ENCODE data around the gene PPP6C. TPM values are rescaled to one million over a fixed set of nuclear protein-coding genes. Genes with fewer than 3 reads are reported as not detected.
A peak's percentile ranks its signal among the peaks of the same experiment; 100 is the strongest.

Gene PPP6C
- total and polyA plus RNA-seq, 2 donors (not counting 1 experiment from before 2014, with no cell fraction given) = 12.1 to 38.6 TPM

DNA sequence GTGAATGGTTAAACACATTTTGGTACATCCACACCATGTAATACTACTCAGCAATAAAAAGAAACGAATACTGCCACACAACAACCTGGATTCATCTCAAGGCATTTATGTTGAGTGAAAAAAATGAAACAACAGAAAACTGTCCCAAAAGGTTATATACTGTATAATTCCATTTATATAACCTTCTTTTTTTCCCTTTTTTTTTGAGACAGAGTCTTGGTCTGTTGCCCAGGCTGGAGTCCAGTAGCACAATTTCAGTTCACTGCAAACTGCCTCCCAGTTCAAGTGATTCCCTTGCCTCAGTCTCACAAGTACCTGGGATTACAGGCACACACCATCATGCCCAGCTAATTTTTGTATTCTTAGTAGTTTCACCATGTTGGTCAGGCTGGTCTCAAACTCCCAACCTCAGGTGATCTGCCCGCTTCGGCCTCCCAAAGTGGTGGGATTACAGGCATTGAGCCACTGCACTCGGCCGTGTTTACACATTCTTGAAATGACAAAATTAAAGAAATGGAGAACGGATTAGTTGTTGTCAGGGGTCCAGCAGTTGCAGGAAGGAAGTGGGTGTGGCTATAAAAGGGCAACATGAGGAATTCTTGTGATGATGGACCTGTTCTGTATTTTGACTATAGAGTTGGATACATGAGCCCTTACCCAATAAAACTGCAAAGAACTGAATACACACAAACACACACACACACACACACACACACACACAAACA, 17.4 kb downstream of the PPP6C start:
- Histone ChIP-seq H3K9me3 (ENCODE audit: control extremely low read depth in 1 of 3, control insufficient read depth in 2 of 3, insufficient read depth in 1 of 3, low read length in 2 of 3) (no peaks in the 10 kb centered on the region), H3K9ac (ENCODE audit: low read length) (no peak overlapping the region), H3K36me3 (replicated peaks in 1 of 2; ENCODE audit: control extremely low read depth in 1 of 2, control insufficient read depth in 1 of 2, extremely low read depth in 1 of 2, insufficient read depth in 2 of 2, low read length in 1 of 2) (peaks cover 2 to 20% of the 10 kb centered on the region in 2 experiments), H3K4me2 (replicated peaks; ENCODE audit: low read depth, low read length, poor library complexity, severe bottlenecking) (peak overlapping the region; percentile 28), H3K79me2 (ENCODE audit: control insufficient read depth, insufficient read depth, low read length) (peaks cover 81% of the 10 kb centered on the region), H3K27me3 (replicated peaks in 1 of 4; ENCODE audit: control extremely low read depth in 1 of 4, control insufficient read depth in 3 of 4, insufficient read depth in 4 of 4, low read length in 3 of 4) (no peaks in the 10 kb centered on the region), H4K20me1 (ENCODE audit: control insufficient read depth, insufficient read depth, low read length, poor library complexity, severe bottlenecking) (peaks cover 38% of the 10 kb centered on the region), H2AFZ (ENCODE audit: insufficient read depth, low read depth, low read length, poor library complexity, severe bottlenecking) (no peak overlapping the region), H3K4me1 (ENCODE audit: control insufficient read depth in 2 of 2, insufficient read depth in 2 of 2, low read length in 2 of 2) (peaks cover 7 to 13% of the 10 kb centered on the region in 2 donors), H3K27ac (ENCODE audit: low read length in 2 of 2) (peak overlapping the region in 1 of 2 donors; percentile 28), H3K4me3 (ENCODE audit: control extremely low read depth in 1 of 5, extremely low read depth in 1 of 5, insufficient read depth in 1 of 5, low read depth in 2 of 5, low read length in 4 of 5) (no peak overlapping the region)
- ATAC-seq (ENCODE audit: low read depth) (no peak), DNase-seq (no peak)
- WGBS (ENCODE audit: insufficient coverage) = 26% methylated on average over 5 of the region's 6 CpGs
- CTCF ChIA-PET = no interaction called here
- POLR2A ChIA-PET = no interaction called here
- no peaks in the 10 kb centered on the region for H3K27me3 Mint-ChIP-seq
- no peak overlapping the region for H3K27ac Mint-ChIP-seq
- intact Hi-C loops (cut with micrococcal nuclease) = no loop called here
- H3K9me3 Mint-ChIP-seq (ENCODE audit: insufficient read depth) = no peaks in the 10 kb centered on the region
- H3K4me3 Mint-ChIP-seq = no peak overlapping the region
- H3K4me1 Mint-ChIP-seq = peaks cover 33% of the 10 kb centered on the region
- TF ChIP-seq, protein P1, sequence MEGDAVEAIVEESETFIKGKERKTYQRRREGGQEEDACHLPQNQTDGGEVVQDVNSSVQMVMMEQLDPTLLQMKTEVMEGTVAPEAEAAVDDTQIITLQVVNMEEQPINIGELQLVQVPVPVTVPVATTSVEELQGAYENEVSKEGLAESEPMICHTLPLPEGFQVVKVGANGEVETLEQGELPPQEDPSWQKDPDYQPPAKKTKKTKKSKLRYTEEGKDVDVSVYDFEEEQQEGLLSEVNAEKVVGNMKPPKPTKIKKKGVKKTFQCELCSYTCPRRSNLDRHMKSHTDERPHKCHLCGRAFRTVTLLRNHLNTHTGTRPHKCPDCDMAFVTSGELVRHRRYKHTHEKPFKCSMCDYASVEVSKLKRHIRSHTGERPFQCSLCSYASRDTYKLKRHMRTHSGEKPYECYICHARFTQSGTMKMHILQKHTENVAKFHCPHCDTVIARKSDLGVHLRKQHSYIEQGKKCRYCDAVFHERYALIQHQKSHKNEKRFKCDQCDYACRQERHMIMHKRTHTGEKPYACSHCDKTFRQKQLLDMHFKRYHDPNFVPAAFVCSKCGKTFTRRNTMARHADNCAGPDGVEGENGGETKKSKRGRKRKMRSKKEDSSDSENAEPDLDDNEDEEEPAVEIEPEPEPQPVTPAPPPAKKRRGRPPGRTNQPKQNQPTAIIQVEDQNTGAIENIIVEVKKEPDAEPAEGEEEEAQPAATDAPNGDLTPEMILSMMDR (IDR thresholded peaks at IDR 0.05) = no peak
- no peak for TF ChIP-seq EZH2 (IDR thresholded peaks at IDR 0.05; ENCODE audit: borderline replicate concordance, insufficient read depth, low read depth, low read length, poor library complexity, severe bottlenecking)

DNA sequence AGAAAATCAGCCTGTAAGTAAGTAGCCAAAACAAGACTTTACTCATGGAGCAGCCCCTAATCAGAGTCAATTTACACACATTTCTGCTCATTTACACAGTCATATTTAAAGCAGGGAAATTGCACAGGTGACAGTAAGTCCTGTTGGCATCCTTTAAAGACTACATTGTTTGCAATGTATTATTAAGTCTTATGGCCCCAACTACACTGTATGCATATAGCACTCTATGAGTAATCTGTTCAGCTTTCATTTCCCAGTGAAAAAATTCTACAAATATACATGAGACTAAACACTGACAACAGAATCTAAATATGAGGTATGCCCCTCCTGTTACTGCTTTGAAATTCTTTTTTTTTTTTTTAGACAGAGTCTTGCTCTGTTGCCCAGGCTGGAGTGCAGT, 19.7 kb downstream of the PPP6C start:
- Histone ChIP-seq H3K27ac (ENCODE audit: low read length in 2 of 2) (no peak overlapping the region), H3K79me2 (ENCODE audit: control insufficient read depth, insufficient read depth, low read length) (peaks cover 73% of the 10 kb centered on the region), H4K20me1 (ENCODE audit: control insufficient read depth, insufficient read depth, low read length, poor library complexity, severe bottlenecking) (peaks cover 27% of the 10 kb centered on the region), H3K27me3 (replicated peaks in 1 of 4; ENCODE audit: control extremely low read depth in 1 of 4, control insufficient read depth in 3 of 4, insufficient read depth in 4 of 4, low read length in 3 of 4) (no peaks in the 10 kb centered on the region), H3K36me3 (replicated peaks in 1 of 2; ENCODE audit: control extremely low read depth in 1 of 2, control insufficient read depth in 1 of 2, extremely low read depth in 1 of 2, insufficient read depth in 2 of 2, low read length in 1 of 2) (peaks cover 2 to 20% of the 10 kb centered on the region in 2 experiments), H3K4me2 (replicated peaks; ENCODE audit: low read depth, low read length, poor library complexity, severe bottlenecking) (no peak overlapping the region), H3K9me3 (ENCODE audit: control extremely low read depth in 1 of 3, control insufficient read depth in 2 of 3, insufficient read depth in 1 of 3, low read length in 2 of 3) (no peaks in the 10 kb centered on the region), H2AFZ (ENCODE audit: insufficient read depth, low read depth, low read length, poor library complexity, severe bottlenecking) (no peak overlapping the region), H3K4me1 (ENCODE audit: control insufficient read depth in 2 of 2, insufficient read depth in 2 of 2, low read length in 2 of 2) (peaks cover 7 to 13% of the 10 kb centered on the region in 2 donors), H3K9ac (ENCODE audit: low read length) (no peak overlapping the region), H3K4me3 (ENCODE audit: control extremely low read depth in 1 of 5, extremely low read depth in 1 of 5, insufficient read depth in 1 of 5, low read depth in 2 of 5, low read length in 4 of 5) (no peak overlapping the region)
- intact Hi-C loops (cut with micrococcal nuclease) = no loop called here
- peaks cover 23% of the 10 kb centered on the region for H3K4me1 Mint-ChIP-seq
- H3K27me3 Mint-ChIP-seq = no peaks in the 10 kb centered on the region
- H3K27ac Mint-ChIP-seq = no peak overlapping the region
- POLR2A ChIA-PET = no interaction called here
- TF ChIP-seq, protein P1 (IDR thresholded peaks at IDR 0.05) = no peak
- no peak for TF ChIP-seq EZH2 (IDR thresholded peaks at IDR 0.05; ENCODE audit: borderline replicate concordance, insufficient read depth, low read depth, low read length, poor library complexity, severe bottlenecking)
- no peaks in the 10 kb centered on the region for H3K9me3 Mint-ChIP-seq (ENCODE audit: insufficient read depth)
- H3K4me3 Mint-ChIP-seq = no peak overlapping the region
- ATAC-seq (ENCODE audit: low read depth) (no peak), DNase-seq (no peak)
- CTCF ChIA-PET = interaction anchor here (0.7 kb wide), 1 partner anchor 549 kb away, joined by 3 read pairs; no protein-coding TSS in a partner anchor
